Duodenal mucosa (tissue), 2 donors: ENCODE results near the gene SMOC1.
"Not testable (repeated sequence)": the region's sequence is repeated elsewhere in the genome, so short reads cannot be mapped to it uniquely, and the experiment has no call there.

Source experiments
- H3K27ac ChIP-seq: one replicate; pipeline ENCODE4 v1.7.0; 2013; ENCODE audit warnings: low read depth, low read length
- H3K27me3 ChIP-seq, 2 donors: one replicate each; pipeline ENCODE4 v1.7.0; 2013; ENCODE audit warnings: low read length in 2 of 2, control low read depth in 1 of 2; ENCODE audit not compliant: insufficient read depth in 2 of 2, control insufficient read depth in 1 of 2
- H3K36me3 ChIP-seq, 2 donors: one replicate each; pipeline ENCODE4 v1.7.0; 2013; ENCODE audit warnings: low read length in 2 of 2, control low read depth in 1 of 2; ENCODE audit not compliant: insufficient read depth in 2 of 2, control insufficient read depth in 1 of 2
- H3K4me1 ChIP-seq, 2 donors: one replicate each; pipeline ENCODE4 v1.7.0; 2013; ENCODE audit warnings: low read length in 2 of 2, control low read depth in 1 of 2; ENCODE audit not compliant: insufficient read depth in 2 of 2, control insufficient read depth in 1 of 2
- H3K4me3 ChIP-seq, 2 donors: one replicate each; pipeline ENCODE4 v1.7.0; 2013; ENCODE audit warnings: low read length in 2 of 2, low read depth in 1 of 2
- H3K9ac ChIP-seq, 2 donors: one replicate each; pipeline ENCODE4 v1.7.0; 2013; ENCODE audit warnings: low read length in 2 of 2, low read depth in 1 of 2
- H3K9me3 ChIP-seq, 2 donors: one replicate each; pipeline ENCODE4 v1.7.0; 2013; ENCODE audit warnings: low read length in 2 of 2, control low read depth in 1 of 2; ENCODE audit not compliant: control insufficient read depth in 1 of 2

Gene SMOC1

GRCh38 chr14:69896080-69896479, 16.9 kb downstream of the SMOC1 start:
- no peak overlapping the region for H3K4me3 ChIP-seq
- no peaks in the 10 kb centered on the region for H3K36me3 ChIP-seq
- no peak overlapping the region for H3K9ac ChIP-seq
- no peaks in the 10 kb centered on the region for H3K4me1 ChIP-seq
- peaks cover 0 to 7% of the 10 kb centered on the region in 2 donors for H3K9me3 ChIP-seq
- H3K27ac ChIP-seq: no peak overlapping the region
- H3K27me3 ChIP-seq: no peaks in the 10 kb centered on the region

DNA sequence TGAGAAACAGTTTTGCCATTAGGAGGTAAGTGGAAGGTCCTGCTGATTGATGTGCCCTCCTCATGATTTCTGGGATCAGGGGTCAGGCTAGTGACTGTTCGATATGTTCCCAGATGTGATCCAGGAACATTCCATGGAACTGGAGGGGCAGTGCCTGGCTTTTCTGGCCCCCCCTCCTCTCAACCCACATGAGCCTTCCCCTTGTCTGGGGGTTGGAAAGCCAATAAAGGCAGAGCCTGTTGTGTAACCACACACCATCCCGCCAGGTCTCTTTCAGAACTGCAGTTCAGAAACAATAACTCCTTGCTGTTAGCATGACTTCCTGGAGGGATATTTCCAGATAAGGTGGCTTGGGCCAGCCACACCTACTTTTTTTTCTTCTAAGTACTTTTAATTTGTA, 17.8 kb downstream of the SMOC1 start:
- Histone ChIP-seq H3K36me3 (no peaks in the 10 kb centered on the region), H3K4me3 (no peak overlapping the region), H3K9me3 (peaks cover 0 to 7% of the 10 kb centered on the region in 2 donors), H3K9ac (no peak overlapping the region), H3K27ac (no peak overlapping the region), H3K27me3 (no peaks in the 10 kb centered on the region), H3K4me1 (no peaks in the 10 kb centered on the region)

DNA sequence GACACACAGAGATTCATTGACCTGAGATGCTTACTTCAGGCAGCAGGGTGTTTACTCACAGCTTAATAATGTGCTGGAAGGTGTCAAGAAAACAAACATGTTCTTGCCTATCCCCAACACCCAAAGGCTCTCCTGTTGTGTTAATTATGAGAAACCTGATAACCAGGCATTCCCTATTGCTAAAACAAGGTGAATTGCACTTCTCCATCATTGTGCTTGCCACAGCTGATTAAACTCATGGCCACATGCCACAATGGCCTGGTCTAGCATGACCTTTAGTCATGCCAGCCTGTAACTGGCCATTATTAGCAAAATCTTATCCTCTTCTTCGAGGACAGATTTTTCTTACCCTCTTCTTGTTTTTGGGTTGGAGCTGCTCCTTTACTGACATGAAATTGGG, 21.4 kb downstream of the SMOC1 start:
- Histone ChIP-seq H3K4me3 (no peak overlapping the region), H3K27ac (no peak overlapping the region), H3K4me1 (no peaks in the 10 kb centered on the region), H3K9ac (no peak overlapping the region), H3K36me3 (no peaks in the 10 kb centered on the region), H3K27me3 (no peaks in the 10 kb centered on the region), H3K9me3 (peaks cover 0 to 7% of the 10 kb centered on the region in 2 donors)

- Histone ChIP-seq H3K9ac (no peak overlapping the region), H3K9me3 (peaks cover 0 to 7% of the 10 kb centered on the region in 2 donors), H3K36me3 (no peaks in the 10 kb centered on the region), H3K4me1 (no peaks in the 10 kb centered on the region), H3K27me3 (peaks cover 0 to 2% of the 10 kb centered on the region in 2 donors), H3K4me3 (no peak overlapping the region), H3K27ac (no peak overlapping the region)
These were observed 22.1 kb downstream of the SMOC1 start for GRCh38 chr14:69901113-69901951.

- not testable (repeated sequence) for H3K9me3 ChIP-seq, H3K4me1 ChIP-seq
These were observed 23.8 kb downstream of the SMOC1 start for GRCh38 chr14:69903046-69903445.

GRCh38 chr14:69904246-69904645, 25.0 kb downstream of the SMOC1 start:
- Histone ChIP-seq H3K4me1 (no peaks in the 10 kb centered on the region), H3K4me3 (no peak overlapping the region), H3K9ac (no peak overlapping the region), H3K9me3 (no peaks in the 10 kb centered on the region), H3K27ac (no peak overlapping the region), H3K36me3 (no peaks in the 10 kb centered on the region), H3K27me3 (peaks cover 0 to 3% of the 10 kb centered on the region in 2 donors)

More at GRCh38 chr14:69903046-69903445, 23.8 kb downstream of the SMOC1 start:
- not testable (repeated sequence) for H3K27me3 ChIP-seq, H3K27ac ChIP-seq, H3K36me3 ChIP-seq, H3K4me3 ChIP-seq, H3K9ac ChIP-seq

DNA sequence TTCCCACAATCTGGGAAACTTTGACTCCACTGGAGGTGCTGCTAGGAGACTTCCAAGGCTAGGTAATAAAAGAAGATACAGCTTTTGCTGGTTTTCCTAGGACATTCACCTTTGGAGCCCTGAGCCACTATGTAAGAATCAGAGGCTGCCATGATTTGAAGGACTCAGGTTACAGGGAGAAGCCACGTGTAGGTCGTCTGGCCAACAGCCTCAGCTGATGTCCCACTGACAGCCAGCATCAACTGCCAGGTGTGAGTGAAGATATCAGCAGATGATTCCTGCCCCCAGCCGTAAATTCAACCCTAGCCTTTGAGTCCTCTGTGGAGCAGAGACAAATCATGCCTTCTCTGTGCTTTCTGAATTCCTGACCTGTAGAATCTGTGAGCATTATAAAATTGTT, 27.0 kb downstream of the SMOC1 start:
- Histone ChIP-seq H3K9ac (no peak overlapping the region), H3K27ac (no peak overlapping the region), H3K4me3 (no peak overlapping the region), H3K36me3 (no peaks in the 10 kb centered on the region), H3K4me1 (no peaks in the 10 kb centered on the region), H3K27me3 (peaks cover 0 to 3% of the 10 kb centered on the region in 2 donors), H3K9me3 (no peaks in the 10 kb centered on the region)

GRCh38 chr14:69909826-69910550, 30.8 kb downstream of the SMOC1 start:
- Histone ChIP-seq H3K9ac (no peak overlapping the region), H3K27me3 (peaks cover 0 to 3% of the 10 kb centered on the region in 2 donors), H3K4me1 (no peaks in the 10 kb centered on the region), H3K27ac (no peak overlapping the region), H3K9me3 (no peaks in the 10 kb centered on the region), H3K36me3 (no peaks in the 10 kb centered on the region), H3K4me3 (no peak overlapping the region)

GRCh38 chr14:69910871-69911270, 31.7 kb downstream of the SMOC1 start:
- H3K27ac ChIP-seq: no peak overlapping the region
- no peak overlapping the region for H3K4me3 ChIP-seq
- no peaks in the 10 kb centered on the region for H3K9me3 ChIP-seq

GRCh38 chr14:69913686-69914085, 34.5 kb downstream of the SMOC1 start:
- H3K4me3 ChIP-seq: no peak overlapping the region
- H3K27ac ChIP-seq: no peak overlapping the region
- no peaks in the 10 kb centered on the region for H3K36me3 ChIP-seq
- no peak overlapping the region for H3K9ac ChIP-seq
- H3K4me1 ChIP-seq: no peaks in the 10 kb centered on the region
- no peaks in the 10 kb centered on the region for H3K9me3 ChIP-seq
- no peaks in the 10 kb centered on the region for H3K27me3 ChIP-seq

More at GRCh38 chr14:69910871-69911270, 31.7 kb downstream of the SMOC1 start:
- no peak overlapping the region for H3K9ac ChIP-seq
- no peaks in the 10 kb centered on the region for H3K4me1 ChIP-seq
- H3K27me3 ChIP-seq: peaks cover 0 to 3% of the 10 kb centered on the region in 2 donors
- H3K36me3 ChIP-seq: no peaks in the 10 kb centered on the region
